Loucy (cell line): ENCODE data around the gene CCNH.

Experiments
- EZH2phosphoT487 ChIP-seq: fragments of 200-600 bp; IDR thresholded peaks from 2 replicates; pipeline ENCODE4 v1.6.1; 2018; ENCODE audit warnings: antibody characterized with exemption, mild to moderate bottlenecking, moderate library complexity, borderline replicate concordance
- TF ChIP-seq, protein P1 (sequence below): fragments of 200-600 bp; sonication (generic); conservative IDR thresholded peaks from 2 replicates; pipeline ENCODE4 v1.5.1; 2014; ENCODE audit warnings: mild to moderate bottlenecking, antibody characterized with exemption, low read length

DNA sequence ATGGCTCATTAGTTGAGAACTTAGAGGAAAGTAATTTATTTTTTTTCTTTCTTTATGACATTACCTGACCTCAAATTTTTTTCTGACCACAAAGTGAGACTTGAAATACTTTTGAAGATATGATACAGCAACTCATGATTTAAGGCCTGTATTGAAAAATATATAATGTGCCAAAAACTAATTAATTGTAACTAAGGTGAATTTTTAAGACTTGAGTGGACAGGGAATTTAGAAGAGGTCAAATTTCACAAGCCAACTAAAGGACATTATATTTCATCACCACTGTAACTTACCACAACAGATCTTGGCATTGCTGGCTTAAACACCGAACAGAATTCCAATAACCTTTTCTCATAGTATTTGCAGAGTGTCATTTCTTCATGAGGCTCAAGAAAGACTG lies 1.8 kb downstream of the CCNH start:
- TF ChIP-seq, protein P1, sequence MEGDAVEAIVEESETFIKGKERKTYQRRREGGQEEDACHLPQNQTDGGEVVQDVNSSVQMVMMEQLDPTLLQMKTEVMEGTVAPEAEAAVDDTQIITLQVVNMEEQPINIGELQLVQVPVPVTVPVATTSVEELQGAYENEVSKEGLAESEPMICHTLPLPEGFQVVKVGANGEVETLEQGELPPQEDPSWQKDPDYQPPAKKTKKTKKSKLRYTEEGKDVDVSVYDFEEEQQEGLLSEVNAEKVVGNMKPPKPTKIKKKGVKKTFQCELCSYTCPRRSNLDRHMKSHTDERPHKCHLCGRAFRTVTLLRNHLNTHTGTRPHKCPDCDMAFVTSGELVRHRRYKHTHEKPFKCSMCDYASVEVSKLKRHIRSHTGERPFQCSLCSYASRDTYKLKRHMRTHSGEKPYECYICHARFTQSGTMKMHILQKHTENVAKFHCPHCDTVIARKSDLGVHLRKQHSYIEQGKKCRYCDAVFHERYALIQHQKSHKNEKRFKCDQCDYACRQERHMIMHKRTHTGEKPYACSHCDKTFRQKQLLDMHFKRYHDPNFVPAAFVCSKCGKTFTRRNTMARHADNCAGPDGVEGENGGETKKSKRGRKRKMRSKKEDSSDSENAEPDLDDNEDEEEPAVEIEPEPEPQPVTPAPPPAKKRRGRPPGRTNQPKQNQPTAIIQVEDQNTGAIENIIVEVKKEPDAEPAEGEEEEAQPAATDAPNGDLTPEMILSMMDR, result no peak
- TF ChIP-seq EZH2phosphoT487, result no peak
